Dedifferentiated amniotic fluid mesenchymal stem cell (primary cell): Measurements from ENCODE around the gene ETV5.
A peak's percentile ranks its signal among the peaks of the same experiment; 100 is the strongest.
"Not testable (repeated sequence)": the region's sequence is repeated elsewhere in the genome, so short reads cannot be mapped to it uniquely, and the experiment has no call there.

Experiments
- DNase-seq: peaks from one replicate; pipeline ENCODE4 v3.0.0-alpha.2; 2016; ENCODE audit errors: extremely low spot score

The ETV5 gene

GRCh38 chr3:186067360-186068242 is 41.3 kb downstream of the ETV5 start:
- no peak for DNase-seq

GRCh38 chr3:186060222-186060621 is 48.7 kb downstream of the ETV5 start:
- no peak for DNase-seq

DNA sequence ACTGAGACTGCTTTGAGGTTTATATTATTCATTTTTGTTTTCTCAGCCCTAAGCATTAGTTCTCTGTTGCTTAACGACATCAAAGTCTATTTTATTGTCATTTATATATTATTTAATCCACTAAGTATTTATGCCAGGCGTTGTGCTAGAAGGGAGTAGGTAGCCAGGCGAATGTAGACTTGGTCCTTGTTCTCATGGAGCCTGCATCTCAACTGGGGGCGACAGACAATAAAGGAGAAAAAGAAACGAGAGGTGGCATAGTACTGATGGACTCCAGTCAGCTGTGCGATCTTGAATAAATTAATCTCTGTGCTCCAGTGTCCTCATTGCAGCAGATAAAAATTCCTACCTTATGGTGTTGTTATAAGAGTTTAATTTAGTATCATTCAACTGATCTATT is 49.7 kb downstream of the ETV5 start:
- DNase-seq, result no peak

- no peak for DNase-seq
These were observed 50.7 kb downstream of the ETV5 start for GRCh38 chr3:186058225-186058624.

DNA sequence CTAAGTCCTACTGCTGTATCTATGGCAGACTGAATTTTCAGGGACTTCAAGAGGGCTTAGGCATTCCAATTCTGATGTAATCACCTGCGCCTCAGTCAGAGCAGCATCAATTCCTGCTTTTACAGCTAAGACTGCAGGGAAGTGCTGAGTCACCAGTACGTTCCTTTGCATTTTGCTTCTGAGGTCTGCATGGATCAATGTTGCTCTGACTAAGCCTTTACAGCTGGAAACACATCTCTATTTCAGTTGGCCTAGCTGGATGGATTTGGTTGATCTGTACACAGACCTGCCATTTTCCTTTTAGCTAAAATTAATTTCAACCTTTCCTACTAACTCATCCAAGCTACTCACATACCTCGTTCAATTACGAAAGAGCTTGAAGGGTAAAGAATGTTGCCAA is 51.3 kb downstream of the ETV5 start:
- peak; percentile 67 for DNase-seq

DNA sequence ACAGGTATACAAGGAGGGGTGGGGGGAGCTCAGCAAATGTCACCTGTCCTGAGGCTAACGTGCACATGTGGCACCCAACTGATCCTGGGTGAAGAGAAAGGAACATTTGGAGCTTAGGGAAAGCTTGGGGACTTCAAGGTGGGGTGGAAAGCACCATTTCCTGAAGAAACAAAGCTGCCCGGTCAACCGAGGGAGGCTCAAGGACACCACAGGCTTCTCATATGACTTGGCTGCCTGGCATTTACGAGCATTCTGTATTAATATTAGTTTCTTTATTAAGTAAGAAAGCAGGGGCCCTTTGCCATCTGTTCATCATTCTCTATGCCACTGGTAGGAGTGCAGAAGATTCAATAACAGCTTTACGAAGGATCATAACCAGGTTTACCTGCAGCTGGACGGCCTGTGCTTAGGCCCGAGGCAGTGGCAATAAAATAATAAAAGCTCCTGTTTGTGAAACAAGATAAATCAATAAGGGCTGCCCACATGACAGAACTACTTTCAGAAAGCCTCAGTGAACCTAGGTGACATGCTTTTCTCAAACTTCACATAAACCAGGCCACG is 54.0 kb downstream of the ETV5 start:
- DNase-seq, result no peak

DNA sequence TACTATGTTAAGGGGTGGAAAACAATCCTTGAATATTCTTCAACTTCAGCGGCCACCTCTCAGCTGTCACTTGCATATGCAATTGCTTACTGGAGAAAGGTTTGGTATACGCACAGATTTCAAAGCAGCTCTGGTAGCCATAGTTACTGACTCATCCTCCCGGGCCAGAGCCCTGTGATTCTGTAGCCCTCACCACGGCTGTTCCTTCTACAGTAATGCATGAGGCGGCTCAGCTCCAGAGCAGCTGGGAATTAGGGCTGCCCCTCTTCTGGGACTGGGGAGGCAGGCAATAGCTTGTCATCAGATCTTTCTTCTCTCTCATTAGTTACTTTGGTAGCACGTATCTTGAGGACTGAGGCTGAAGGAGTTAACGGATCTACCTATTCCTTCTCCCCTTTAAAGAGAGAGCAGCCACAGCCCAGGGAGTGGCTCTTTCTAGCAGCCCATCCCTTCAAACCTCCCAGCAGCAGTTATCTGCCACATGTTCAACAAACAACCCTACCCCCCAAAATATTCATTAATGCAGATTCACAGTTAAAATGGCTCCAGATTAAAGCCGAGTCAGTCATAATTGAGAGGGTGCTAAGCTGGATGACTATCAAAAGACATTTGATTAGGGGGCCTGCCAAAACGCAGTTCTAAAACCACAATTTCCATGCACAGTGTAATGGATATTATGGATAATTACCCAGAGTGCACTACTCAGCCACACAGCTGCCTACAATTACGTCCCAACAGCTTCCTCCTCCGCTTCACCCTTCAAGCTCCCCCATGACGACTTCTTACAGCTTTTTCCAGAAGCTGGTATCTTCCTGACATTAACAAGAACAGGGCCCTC is 54.7 kb downstream of the ETV5 start:
- no peak for DNase-seq

- DNase-seq, result no peak
These were observed 56.6 kb downstream of the ETV5 start for GRCh38 chr3:186052096-186052840.

- no peak for DNase-seq
These were observed 59.9 kb downstream of the ETV5 start for GRCh38 chr3:186049001-186049400.

- DNase-seq, result no peak
These were observed 60.8 kb downstream of the ETV5 start for GRCh38 chr3:186048119-186048518.

- no peak for DNase-seq
These were observed 62.1 kb downstream of the ETV5 start for GRCh38 chr3:186046838-186047237.

- no peak for DNase-seq
These were observed 63.9 kb downstream of the ETV5 start for GRCh38 chr3:186044968-186045367.

- DNase-seq, result no peak
These were observed 64.5 kb downstream of the ETV5 start for GRCh38 chr3:186044427-186044826.

GRCh38 chr3:186042521-186043202 is 66.2 kb downstream of the ETV5 start:
- no peak for DNase-seq

DNA sequence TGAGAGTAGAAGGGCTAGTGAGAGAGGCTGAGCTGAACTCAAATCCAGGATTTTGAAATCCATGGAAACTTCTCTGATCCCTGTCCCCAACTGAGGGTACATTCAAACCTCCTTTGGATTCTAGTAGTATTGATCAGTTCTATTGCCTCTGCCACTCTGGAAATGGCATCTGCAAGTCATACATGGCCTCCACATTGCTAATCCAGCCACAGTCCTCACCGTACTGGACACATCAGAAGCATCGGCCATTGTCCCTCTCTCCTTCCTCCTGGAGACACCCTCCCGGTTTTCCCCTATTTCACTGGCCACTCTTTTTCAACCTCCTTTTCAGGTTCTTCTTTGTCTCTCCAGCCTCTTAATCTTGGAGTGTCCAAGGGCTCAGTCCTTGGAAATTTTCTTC is 66.9 kb downstream of the ETV5 start:
- no peak for DNase-seq

- DNase-seq, result no peak
These were observed 70.5 kb downstream of the ETV5 start for GRCh38 chr3:186038360-186038759.

GRCh38 chr3:186035277-186035676 is 73.6 kb downstream of the ETV5 start:
- no peak for DNase-seq

DNA sequence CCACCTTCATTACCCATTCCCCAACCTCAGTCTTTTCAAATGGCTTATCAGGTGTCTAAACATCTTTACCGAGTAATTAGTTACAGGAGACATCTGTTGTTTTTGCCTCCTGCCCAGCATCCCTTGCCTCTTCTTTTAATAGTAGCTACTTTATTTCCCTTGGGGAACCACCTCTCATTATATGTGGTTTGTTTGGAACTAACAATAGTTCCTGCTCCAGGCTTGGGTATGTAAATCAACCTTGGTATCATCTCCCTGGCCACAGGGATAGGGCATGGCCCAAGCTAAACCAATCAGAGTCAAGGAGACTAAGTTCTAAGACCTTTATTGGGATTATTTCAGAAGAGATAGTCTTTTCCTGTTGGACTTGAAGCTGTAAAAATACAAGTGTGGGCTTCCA is 76.6 kb downstream of the ETV5 start:
- DNase-seq, result no peak

GRCh38 chr3:186025993-186026392 is 82.9 kb downstream of the ETV5 start:
- DNase-seq, result not testable (repeated sequence)

DNA sequence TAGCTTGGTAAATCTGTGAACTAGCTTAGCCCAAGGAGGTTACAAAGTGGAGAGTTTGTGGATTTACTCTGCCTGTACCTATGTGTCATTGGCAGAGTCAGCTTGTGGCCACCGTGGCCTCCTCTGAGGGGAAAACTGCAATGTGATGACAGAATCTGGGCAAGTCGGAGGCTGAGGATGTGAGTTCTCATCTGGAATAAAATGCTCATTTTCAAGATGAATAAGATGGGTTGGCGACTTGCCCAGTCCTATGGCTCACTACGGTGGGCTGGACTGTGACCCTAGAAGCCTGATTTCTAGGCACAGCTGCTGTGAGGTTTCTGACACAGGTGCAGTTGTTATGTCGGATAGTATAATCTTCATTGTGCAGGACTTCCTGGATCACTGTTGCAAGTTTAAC is 83.7 kb downstream of the ETV5 start:
- DNase-seq, result no peak

DNA sequence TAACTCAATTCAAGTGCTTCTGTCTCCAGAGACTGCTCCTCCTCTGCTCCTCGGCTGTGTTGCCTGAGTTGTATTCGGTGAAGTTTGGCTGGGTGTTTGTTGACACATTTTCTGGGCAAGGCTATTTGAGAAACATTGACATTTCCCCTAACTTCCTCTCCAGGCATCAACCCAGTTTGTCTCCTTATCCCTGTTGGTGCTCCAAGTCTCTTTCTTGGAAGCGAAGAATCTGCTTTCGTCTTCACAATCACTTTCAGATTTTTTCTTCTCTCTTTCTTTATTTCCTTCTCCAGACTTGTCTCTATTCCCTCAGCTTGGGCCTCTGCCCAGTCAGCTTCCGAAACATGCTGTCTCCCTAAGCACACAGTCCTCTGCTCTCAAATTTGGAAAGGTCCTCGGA is 84.7 kb downstream of the ETV5 start:
- no peak for DNase-seq
